ENCODE measurements around the gene LHFPL4. TPM values are rescaled to one million over a fixed set of nuclear protein-coding genes. Genes with fewer than 3 reads are reported as not detected.
"Not testable (repeated sequence)": the region's sequence is repeated elsewhere in the genome, so short reads cannot be mapped to it uniquely, and the experiment has no call there.

Gene LHFPL4
- 0.32 and 2.7 TPM in 2 replicates for total RNA-seq (ENCODE audit: low replicate concordance)

GRCh38 chr3:9553021-9553947, at the start of gene LHFPL4:
LHFPL4 (minus strand) TSS chr3:9553822; CDS start chr3:9552679, 1,143 bp downstream.
- H3K27ac Mint-ChIP-seq = no peak within 1 kb of the TSS
- Histone ChIP-seq H3K36me3 (no peaks in the 10 kb centered on the region), H3K9me3 (ENCODE audit: low read depth) (no peaks in the 10 kb centered on the region), H3K79me2 (ENCODE audit: low read depth) (no peaks in the 10 kb centered on the region), H4K20me1 (ENCODE audit: low read depth) (peaks cover 19% of the 10 kb centered on the region), H3K27me3 (peaks cover 37% of the 10 kb centered on the region), H3K9ac (no peak within 1 kb of the TSS), H3F3A (ENCODE audit: low read depth) (no peaks in the 10 kb centered on the region), H2AFZ (replicated peaks) (peak within 1 kb of the TSS; percentile 76), H3K27ac (no peak within 1 kb of the TSS), H3K4me2 (peak within 1 kb of the TSS; percentile 82), H3K4me3 (peak within 1 kb of the TSS; percentile 63), H3K4me1 (peaks cover 7% of the 10 kb centered on the region)
- DNase-seq (ENCODE audit: low spot score) = peak; percentile 58
- peaks cover 7% of the 10 kb centered on the region for H3K4me1 Mint-ChIP-seq
- TF ChIP-seq EZH2 (IDR thresholded peaks at IDR 0.05) = no peak
- TF ChIP-seq EZH2phosphoT487 (IDR thresholded peaks at IDR 0.05) = no peak
- TF ChIP-seq, protein P1, sequence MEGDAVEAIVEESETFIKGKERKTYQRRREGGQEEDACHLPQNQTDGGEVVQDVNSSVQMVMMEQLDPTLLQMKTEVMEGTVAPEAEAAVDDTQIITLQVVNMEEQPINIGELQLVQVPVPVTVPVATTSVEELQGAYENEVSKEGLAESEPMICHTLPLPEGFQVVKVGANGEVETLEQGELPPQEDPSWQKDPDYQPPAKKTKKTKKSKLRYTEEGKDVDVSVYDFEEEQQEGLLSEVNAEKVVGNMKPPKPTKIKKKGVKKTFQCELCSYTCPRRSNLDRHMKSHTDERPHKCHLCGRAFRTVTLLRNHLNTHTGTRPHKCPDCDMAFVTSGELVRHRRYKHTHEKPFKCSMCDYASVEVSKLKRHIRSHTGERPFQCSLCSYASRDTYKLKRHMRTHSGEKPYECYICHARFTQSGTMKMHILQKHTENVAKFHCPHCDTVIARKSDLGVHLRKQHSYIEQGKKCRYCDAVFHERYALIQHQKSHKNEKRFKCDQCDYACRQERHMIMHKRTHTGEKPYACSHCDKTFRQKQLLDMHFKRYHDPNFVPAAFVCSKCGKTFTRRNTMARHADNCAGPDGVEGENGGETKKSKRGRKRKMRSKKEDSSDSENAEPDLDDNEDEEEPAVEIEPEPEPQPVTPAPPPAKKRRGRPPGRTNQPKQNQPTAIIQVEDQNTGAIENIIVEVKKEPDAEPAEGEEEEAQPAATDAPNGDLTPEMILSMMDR (IDR thresholded peaks at IDR 0.05) = no peak
- H3K27me3 Mint-ChIP-seq (ENCODE audit: insufficient read depth, low read depth) = peaks cover 47% of the 10 kb centered on the region
- H3K36me3 Mint-ChIP-seq = no peaks in the 10 kb centered on the region
- peak within 1 kb of the TSS; percentile 59 for H3K4me3 Mint-ChIP-seq
- H3K9me3 Mint-ChIP-seq = no peaks in the 10 kb centered on the region

GRCh38 chr3:9602620-9603019, 49.0 kb upstream of the LHFPL4 start:
- Mint-ChIP-seq H3K27ac (no peak overlapping the region), H3K36me3 (no peaks in the 10 kb centered on the region), H3K4me1 (no peaks in the 10 kb centered on the region), H3K27me3 (ENCODE audit: insufficient read depth, low read depth) (peaks cover 5% of the 10 kb centered on the region), H3K4me3 (no peak overlapping the region), H3K9me3 (peaks cover 16% of the 10 kb centered on the region)
- Histone ChIP-seq H3K4me3 (no peak overlapping the region), H2AFZ (replicated peaks) (no peak overlapping the region), H3K79me2 (ENCODE audit: low read depth) (no peaks in the 10 kb centered on the region), H3F3A (ENCODE audit: low read depth) (no peaks in the 10 kb centered on the region), H3K9me3 (ENCODE audit: low read depth) (peaks cover 6% of the 10 kb centered on the region), H3K36me3 (no peaks in the 10 kb centered on the region), H3K4me2 (no peak overlapping the region), H3K27me3 (no peaks in the 10 kb centered on the region), H3K9ac (no peak overlapping the region), H4K20me1 (ENCODE audit: low read depth) (no peaks in the 10 kb centered on the region), H3K27ac (no peak overlapping the region), H3K4me1 (no peaks in the 10 kb centered on the region)
- no peak for DNase-seq (ENCODE audit: low spot score)
- TF ChIP-seq EZH2 (IDR thresholded peaks at IDR 0.05) = no peak
- TF ChIP-seq EZH2phosphoT487 (IDR thresholded peaks at IDR 0.05) = no peak
- TF ChIP-seq, protein P1 (IDR thresholded peaks at IDR 0.05) = no peak

DNA sequence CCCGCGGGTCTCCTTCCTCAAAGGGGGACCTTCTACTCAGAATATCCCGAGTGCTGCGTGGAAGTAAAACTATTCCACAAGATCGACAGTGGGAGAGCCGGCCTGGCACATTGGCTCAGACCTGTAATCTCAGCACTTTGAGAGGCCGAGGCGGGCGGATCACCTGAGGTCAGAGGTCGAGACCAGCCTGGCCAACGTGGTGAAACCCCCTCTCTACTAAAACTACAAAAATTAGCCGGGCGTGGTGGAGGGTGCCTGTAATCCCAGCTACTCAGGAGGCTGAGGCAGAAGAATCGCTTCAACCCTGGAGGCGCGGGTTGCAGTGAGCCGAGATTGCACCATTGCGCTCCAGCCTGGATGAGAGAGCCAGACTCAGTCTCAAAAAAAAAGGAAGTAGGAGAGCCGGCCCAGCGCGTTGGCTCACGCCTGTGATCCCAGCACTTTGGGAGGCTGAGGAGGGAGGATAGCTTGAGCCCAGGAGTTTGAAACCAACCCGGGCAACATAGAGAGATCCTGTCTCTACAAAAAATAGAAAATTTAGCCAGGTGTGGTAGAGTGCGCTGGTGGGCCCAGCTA, 47.5 kb upstream of the LHFPL4 start:
- not testable (repeated sequence) for H3K9me3 ChIP-seq (ENCODE audit: low read depth); H3K36me3 Mint-ChIP-seq; H3K4me3 ChIP-seq; H3F3A ChIP-seq (ENCODE audit: low read depth); DNase-seq (ENCODE audit: low spot score); H3K27me3 ChIP-seq; H3K36me3 ChIP-seq; H3K79me2 ChIP-seq (ENCODE audit: low read depth); H3K9ac ChIP-seq; H3K4me1 Mint-ChIP-seq; H3K27ac ChIP-seq; H3K4me3 Mint-ChIP-seq; H3K4me1 ChIP-seq; H3K4me2 ChIP-seq; H4K20me1 ChIP-seq (ENCODE audit: low read depth); H2AFZ ChIP-seq (replicated peaks); H3K27me3 Mint-ChIP-seq (ENCODE audit: insufficient read depth, low read depth); H3K27ac Mint-ChIP-seq
- peaks cover 17% of the 10 kb centered on the region for H3K9me3 Mint-ChIP-seq

DNA sequence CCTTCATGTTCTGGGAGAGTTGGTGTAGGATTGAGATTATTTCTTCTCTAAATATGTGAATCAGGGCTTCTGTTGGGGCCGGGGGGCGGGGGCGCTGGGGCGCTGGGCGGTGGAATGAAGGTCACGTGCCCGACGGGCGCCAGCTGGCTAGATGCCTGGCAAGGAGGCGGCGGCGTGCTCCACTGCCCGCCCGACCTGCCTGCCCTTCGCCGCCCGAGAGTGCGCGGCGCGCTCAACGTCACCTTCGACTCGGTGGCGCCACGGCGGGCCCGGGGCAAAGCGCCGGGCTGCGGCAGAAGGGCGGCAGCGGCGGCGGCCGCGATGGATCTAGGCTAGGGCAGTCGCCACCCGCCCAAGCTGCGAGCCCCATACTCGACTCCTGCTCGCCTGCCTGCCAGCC, 47.0 kb upstream of the LHFPL4 start:
- H3K27me3 ChIP-seq = no peaks in the 10 kb centered on the region
- TF ChIP-seq, protein P1 (IDR thresholded peaks at IDR 0.05) = no peak
- TF ChIP-seq EZH2 (IDR thresholded peaks at IDR 0.05) (no peak), EZH2phosphoT487 (IDR thresholded peaks at IDR 0.05) (no peak)
- Mint-ChIP-seq H3K36me3 (no peaks in the 10 kb centered on the region), H3K27me3 (ENCODE audit: insufficient read depth, low read depth) (peaks cover 9% of the 10 kb centered on the region), H3K27ac (no peak overlapping the region), H3K9me3 (peaks cover 15% of the 10 kb centered on the region), H3K4me1 (no peaks in the 10 kb centered on the region), H3K4me3 (no peak overlapping the region)
- H3K9me3 ChIP-seq (ENCODE audit: low read depth) = no peaks in the 10 kb centered on the region
- DNase-seq (ENCODE audit: low spot score) = no peak
- H3K4me3 ChIP-seq = no peak overlapping the region
- no peak overlapping the region for H3K9ac ChIP-seq
- no peak overlapping the region for H3K27ac ChIP-seq
- no peak overlapping the region for H2AFZ ChIP-seq (replicated peaks)
- no peaks in the 10 kb centered on the region for H3K36me3 ChIP-seq
- no peaks in the 10 kb centered on the region for H3K79me2 ChIP-seq (ENCODE audit: low read depth)
- no peaks in the 10 kb centered on the region for H3K4me1 ChIP-seq
- H3K4me2 ChIP-seq = no peak overlapping the region
- no peaks in the 10 kb centered on the region for H3F3A ChIP-seq (ENCODE audit: low read depth)
- no peaks in the 10 kb centered on the region for H4K20me1 ChIP-seq (ENCODE audit: low read depth)

Data from neural progenitor cell (in vitro differentiated cells).